Stimulated activated CD8-positive, alpha-beta memory T cell treated with anti-CD3 and anti-CD28 coated beads, Interleukin-7, amount 100 ng/mL, for 1 hour (primary cell): ENCODE results near the gene NUP214.
"Not testable (repeated sequence)": the region's sequence is repeated elsewhere in the genome, so short reads cannot be mapped to it uniquely, and the experiment has no call there.

Experiments
- DNase-seq, 2 donors: peaks; one replicate each; pipeline ENCODE4 v3.0.0-alpha.2; 2020; ENCODE audit warnings: low read depth in 2 of 2

NUP214 gene

DNA sequence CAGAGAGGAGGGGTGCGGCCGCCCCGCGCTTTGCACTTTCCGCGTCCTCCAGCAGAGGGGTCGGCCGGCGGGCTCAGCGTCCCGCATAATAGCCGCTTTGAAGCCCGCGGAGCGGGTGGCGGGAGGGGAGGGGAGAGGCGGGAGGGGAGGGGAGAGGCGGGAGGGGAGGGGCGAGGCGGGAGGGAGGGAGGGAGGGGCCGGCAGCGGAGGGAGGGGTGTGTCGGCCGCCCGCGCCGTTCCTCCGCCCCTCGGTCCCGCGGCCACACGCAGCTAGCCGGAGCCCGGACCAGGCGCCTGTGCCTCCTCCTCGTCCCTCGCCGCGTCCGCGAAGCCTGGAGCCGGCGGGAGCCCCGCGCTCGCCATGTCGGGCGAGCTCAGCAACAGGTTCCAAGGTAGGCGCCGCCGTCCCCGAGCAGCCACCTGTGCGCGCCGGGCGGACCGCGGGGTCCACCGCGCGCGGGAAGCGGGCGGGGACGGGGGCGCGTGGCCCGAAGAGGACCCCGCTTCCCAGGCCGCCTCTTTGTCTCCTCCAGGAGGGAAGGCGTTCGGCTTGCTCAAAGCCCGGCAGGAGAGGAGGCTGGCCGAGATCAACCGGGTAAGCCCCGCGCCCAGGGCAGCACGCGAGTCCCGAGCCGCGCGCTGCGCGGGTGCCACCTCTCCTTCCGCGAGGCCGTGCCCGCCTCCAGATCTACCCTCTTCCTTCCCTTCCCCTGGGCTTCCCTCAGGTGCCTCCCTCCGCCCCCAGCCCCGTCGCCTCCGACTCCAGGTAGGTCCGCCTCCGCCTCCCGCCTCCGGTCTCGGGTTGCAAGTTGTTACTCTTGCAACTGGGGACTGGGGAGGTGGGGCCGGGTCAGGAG lies 28.9 kb upstream of the NUP214 start, which contains the start of gene AIF1L:
Gene AIF1L (plus strand): TSS at position 263 of the 857 bp plus-strand sequence. CDS start 99 bp downstream, at position 362.
- DNase-seq: no peak

DNA sequence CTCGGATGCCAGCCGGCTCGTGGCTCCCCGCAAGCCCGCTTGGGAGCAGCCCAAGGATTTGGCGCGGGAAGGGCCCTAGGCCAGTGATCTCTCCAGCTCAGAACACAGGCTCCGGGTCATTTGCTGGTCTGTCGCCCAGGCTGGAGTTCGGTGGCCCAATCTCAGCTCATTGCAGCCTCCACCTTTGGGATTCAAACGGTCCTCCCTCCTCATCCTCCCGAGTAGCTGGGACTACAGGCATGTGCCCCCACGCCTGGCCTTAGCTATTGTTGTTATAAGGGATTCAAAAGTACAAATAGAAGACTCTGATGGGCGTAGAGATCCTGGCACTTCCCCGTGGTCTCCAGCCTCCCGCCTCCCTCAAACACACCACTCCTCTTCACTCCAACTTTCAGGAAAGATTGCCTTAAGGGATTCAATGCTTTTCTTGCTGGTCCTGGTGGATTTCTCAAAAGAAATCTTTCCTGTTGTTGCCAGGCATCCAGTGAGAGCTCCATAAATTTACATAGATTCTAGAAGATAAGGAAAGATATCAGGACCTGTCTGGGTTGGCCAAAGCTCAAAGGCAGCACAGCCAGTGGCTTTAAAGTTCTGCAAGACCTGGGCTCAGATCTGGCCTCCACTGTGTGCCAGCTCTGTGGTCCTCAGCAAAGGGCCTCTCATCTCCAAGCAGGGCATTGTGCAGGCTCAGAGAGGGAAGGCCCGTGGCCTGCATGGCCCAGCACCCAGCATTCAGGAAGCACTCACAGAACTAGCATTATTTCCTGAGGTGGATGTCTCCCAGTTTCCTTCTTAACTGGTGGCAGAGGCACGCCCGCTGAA lies 28.0 kb upstream of the NUP214 start:
- DNase-seq: no peak

DNA sequence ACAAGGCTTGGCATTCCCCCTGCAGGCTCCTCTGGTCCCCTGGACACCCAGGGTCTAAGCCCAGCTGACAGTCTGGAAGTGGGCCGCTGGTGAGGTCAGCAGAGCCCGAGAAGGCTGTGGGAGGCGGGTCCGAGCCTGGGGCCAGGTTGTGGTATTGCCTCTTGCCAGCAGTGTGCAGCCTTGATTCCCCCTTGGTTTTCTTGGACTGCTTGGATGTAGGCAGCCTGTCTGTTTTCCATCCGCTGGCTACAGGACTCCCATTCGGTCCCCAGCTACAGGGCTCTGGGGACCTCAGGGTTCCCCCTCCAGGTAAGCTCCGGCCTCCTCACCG lies 27.5 kb upstream of the NUP214 start:
- no peak for DNase-seq

DNA sequence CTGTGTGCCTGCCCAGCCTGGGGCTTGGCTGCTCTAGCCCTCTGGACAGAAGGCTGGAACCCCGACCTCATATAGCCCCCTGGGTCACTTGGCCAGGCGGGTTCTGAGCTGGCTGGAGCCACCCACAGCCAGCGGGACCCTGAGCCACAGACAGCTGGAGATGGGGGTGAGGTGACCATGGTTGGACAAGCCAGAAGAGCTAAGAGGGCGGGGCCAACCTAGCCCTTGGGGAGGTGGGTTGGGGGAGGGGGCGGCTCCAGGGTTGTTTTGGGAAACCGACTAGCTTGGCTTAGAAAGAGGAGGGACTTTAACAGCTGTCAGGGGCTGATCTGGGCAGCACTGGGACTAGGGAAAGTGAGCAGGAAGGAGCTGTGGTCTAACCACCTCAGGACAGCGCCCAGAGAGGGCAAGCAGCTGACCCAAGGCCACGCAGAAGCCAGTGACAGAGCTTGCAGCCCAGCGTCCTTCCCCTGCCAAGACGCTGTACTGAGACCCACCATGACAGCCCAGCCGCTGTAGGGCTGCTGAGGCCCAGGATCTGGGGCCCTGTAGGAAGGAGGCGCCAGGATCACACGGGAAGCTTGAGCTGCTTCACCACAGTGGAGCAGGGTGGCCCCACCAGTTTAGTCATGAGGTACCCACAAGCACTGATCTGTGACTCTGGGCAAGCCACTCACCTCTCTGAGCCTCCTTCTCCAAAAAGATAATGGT lies 26.8 kb upstream of the NUP214 start:
- DNase-seq: no peak

DNA sequence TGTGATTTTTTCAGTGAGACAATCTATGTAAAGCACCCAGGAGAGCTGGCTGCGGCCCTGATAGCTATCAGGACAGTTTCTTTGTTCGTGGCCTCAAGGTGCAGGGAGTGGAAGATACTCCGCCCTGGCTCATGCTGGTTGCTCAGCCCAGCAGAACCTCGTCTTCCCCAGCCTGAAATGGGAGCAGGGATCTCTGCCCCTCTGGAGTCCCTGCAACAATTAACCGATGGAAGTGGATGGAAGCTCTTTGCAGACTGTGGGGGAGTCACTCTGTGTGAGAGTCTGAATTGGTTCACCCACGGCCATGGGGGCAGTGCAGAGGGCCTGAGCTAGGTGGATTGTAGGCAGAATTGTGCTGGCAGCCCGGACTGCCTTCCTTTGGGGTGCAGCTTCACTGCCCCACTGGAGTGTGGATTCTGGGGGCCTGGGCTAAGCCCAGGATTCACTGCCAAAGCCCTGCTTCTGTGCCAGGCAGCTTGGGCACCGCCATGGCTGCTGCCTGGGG lies 26.2 kb upstream of the NUP214 start:
- no peak for DNase-seq

DNA sequence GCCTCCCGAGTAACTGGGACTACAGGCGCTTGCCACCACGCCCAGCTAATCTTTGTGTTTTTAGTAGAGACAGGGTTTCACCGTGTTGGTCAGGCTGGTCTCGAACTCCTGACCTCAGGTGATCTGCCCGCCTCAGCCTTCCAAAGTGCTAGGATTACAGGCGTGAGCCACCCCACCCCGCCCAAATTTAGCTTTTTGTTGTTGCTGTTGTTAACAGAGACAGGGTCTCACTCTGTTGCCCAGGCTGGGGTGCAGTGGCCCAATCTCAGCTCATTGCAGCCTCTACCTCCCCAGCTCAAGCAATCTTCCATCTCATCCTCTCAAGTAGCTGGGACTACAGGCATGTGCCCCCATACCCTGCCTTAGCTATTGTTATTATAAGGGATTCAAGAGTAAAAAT lies 25.5 kb upstream of the NUP214 start:
- not testable (repeated sequence) for DNase-seq

DNA sequence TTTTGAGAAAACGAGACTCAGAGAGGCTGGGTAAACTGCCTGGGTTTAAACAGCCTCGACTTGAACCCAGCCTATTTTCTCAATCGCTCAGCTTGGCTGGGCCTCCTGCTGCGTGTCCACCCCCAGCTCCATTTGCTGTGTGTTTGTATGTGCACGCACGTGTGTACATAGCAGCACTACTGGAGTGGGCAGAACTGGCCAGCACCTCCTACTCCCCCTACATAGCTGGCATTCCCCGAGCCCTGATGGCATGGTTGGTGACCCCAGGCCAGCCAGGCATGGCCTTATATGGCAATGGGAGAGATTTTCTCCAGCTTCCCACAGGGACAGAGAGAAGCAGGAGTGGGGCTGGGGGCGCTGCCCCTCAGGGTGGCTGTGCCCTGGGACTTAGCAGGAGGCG lies 24.9 kb upstream of the NUP214 start:
- no peak for DNase-seq

DNA sequence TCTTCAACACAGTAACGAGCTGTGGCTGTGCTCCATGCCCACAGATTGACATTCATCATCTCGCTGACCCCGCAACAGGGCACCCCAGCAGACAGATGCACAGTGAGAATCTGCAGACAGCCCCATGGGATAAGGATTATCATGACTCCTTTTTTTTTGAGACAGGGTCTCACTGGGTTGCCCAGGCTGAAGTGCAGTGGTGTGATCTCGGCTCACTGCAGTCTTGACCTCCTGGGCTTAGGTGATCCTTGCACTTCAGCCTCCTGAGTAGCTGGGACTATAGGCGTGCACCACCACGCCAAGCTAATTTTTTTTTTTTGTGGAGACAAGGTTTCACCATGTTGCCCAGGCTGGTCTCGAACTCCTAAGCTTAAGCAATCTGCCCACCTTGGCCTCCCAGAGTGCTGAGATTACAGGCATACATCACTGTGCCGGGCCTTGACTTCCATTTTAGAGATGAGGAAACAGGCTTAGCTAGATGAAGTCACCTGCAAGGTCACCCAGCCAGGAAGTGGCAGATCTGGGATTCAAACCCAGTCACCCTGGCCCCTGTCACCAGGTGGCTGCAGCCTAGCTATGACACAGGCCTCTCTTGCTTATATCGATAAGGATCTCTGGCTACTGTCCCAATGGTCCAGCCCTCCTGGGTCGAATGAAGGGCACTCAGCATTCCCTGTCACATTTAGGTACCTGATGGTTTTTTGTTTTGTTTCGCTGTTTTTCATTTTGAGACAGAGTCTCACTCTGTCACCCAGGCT lies 24.0 kb upstream of the NUP214 start:
- no peak for DNase-seq

DNA sequence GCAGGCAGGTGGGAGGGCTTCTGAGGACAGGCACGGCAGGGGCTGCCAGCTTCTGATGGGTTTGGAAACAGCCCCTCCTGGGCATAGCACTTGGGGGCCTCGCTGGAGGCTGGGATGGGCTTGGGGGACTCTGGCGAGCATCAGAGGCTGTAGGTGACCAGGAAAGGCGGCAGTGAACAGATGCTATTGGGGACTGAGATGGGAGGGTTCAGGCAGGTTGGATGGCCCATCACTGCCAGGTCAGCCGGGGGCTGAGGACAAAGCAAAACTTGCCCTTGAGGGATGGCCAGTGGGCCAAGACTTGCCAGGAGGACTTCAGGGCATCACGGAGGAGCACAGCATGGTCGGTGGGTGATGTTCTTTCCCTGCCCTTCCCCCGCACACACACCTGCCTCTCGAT lies 22.4 kb upstream of the NUP214 start:
- no peak for DNase-seq

DNA sequence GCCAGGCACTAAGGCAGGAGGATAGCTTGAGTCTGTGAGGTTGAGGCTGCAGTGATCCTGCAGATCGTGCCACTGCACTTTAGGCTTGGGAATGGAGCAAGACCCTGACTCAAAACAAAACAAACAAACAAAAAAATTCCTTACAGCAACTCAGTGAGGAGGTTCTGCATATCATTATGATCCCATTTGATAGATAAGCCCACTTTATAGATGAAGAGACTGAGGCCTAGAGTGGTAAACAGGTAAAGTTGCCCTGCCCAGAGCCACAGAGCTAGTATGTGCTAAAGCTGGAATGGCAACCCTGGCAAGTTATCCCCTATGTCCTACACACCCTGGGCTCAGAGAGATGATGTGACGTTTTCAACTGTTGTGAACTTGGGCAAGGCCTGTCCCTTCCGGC lies 21.9 kb upstream of the NUP214 start:
- DNase-seq: no peak

DNA sequence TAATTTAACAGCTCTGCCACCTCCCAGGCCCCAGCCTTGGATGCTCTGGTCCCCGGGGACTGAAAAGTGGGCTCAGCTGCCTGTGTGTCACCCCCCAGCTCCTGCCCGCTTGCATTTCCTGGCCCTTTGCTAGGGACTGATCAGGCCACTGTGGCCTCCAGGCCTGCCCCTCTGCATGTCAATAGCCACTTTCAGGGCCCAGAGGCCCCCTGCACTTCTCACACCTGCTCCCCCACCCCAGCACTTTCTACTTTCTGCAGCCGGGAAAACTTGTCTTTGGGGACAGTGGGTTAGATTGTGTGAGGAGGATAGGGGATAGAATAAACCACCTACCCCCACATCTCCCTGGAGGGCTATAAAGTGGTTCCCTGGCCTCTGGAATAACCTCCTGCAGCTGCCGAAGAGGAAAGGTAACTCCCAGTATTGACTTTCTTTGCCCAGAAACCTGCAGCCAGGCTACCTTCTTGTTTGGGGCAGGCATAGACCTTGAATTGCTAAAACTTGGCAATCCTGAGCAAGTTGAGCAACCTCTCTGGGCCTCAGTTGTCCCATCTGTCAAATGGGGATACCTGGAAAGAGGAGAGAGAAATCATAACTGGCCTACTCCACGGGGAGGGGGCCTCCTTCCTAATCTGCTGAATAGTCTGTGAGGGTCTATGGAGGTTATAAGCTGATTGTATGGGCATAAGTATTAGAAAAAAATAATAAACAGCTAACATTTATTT lies 21.2 kb upstream of the NUP214 start:
- DNase-seq: no peak

DNA sequence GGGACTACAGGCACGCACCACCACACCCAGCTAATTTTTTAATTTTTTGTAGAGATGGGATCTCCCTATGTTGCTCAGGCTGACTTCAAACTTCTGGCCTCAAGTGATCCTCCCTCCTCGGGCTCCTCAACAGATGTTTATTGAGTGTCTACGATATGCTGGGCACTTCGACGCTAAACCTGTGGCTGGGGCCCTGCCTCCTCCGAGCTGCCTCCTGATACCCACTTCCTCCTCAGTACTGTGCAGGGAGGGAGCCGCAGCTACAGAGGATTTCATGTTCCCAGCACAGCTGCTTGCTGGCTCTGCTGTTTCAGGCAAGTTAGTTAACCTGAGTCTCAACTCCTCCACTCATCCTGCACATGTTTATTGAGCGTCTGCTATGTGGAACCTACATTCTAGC lies 19.4 kb upstream of the NUP214 start:
- DNase-seq: no peak

DNA sequence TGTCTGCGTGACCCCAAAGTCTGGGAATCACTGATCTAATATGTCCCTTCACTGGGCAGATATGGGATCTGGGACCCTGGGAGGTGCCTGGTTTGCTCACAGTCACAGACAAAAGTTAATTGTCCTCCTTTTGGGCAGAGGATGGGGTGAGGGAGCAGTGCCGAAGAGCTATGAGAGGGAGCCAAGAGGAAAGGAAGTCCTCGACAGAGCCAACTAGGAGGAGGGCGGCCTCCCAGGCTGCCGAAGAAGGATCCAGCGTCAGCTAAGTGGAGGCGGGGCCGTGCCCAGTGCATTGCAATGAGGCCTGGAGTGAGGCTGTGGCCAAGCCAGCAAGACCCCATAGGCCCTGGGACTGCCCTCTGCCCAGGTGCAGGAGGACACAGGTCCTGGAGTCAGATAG lies 17.6 kb upstream of the NUP214 start:
- DNase-seq: no peak

DNA sequence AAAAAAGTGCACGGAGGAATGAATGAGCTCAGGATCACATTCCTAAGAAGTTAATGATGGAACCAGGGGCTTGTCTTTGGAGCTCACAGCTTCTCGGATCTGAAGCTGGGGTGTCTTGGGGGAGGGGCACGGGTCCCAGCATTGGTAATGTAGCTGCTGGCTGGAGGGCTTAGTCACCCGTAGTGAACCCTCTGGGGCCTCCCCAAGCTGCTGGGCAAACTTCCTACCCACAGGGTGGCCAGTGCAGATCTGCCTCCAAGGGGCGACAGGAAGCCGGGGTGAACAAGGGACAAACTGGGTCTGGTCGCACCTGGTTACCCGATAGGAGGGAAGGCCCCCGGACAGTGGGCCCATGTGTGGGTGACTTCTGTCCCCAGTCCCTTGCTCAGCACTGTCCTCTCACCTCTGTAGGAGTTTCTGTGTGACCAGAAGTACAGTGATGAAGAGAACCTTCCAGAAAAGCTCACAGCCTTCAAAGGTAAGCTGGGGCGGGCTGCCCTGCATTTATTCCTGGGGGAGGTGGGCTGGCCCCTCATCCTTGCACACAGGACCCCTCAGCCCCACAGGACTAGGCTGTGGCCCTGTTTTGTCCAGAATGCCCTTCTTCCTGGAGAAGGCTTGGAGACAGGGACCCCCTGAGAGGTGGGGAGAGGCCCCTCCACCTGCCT lies 14.1 kb upstream of the NUP214 start:
- no peak for DNase-seq

DNA sequence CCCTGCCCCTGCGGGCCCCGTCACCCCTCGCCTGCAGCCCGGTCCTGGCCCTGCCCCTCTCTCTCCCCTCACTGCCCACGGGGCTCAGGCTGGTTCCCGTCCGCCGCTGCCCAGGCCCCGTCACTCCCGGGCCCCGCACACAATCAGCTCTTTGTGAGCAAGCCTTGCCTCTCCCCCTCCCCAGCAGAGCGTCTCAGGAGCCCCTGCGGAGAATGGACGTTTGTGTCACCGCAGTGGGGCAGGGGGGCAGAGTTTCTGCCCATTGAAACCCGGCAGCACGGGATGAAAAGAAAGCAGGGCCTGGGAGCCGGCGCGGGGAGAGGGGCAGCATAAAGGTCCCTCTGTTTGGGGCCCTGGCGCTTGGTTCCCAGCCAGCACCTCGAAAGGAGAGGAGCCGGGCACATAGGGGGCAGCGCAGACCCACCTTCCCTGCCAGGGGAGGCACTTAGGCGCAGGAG lies 13.5 kb upstream of the NUP214 start:
- no peak for DNase-seq

DNA sequence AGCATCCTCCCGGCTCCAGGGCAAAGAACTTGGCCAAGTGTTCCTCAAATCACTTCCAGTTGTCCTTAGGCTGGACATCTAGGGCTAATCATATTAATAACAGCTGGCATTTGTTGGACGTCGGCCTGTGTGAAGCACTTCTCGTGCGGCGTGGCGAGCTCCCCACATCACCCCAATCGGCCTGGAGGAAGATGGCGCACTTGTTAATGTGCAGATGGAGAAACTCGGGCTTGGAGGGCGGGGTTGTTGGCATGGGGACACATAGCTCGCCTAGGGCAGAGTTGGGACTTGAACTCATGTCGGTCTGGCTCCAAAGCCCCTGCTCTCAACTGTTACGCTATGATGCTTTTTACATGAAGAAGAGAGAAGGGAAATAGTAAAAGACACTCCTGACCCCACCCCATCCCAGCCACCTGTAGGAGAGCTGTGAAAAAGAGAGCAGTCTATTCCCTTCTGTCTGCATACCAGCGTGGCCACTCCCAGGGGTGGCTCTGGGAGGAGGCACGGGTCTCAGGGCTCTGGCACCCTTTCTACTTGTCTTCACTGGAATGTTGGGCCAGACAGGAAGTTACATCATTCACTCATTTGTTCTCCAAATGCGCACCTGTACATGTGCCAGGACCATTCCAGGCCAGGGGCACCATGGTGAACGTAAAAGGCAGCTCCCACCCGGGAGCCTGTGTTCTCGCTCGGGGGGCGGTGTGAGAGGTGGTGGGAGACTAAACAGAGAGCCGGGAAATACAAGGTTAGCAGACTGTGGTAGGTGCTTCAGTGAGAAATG lies 12.8 kb upstream of the NUP214 start:
- DNase-seq: no peak

DNA sequence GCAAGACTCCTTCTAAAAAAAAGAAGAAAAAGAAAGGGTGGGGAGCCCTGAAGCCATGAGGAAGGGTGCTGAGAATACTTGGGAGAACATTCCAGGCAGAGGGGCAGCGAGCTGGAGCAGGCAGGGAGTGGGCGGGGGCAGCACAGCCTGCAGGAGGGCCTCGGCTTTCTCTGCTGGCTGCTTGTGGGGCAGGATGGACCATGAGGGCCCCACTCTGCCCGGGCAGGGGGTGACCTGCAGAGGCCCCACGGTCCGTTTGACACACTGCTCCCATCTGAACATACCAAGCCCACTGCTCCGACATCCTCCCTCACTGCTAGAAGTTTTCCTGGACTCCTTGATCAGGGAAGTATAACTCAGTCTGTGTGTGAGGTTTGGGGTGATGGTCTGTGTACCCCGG lies 11.7 kb upstream of the NUP214 start:
- DNase-seq: no peak

DNA sequence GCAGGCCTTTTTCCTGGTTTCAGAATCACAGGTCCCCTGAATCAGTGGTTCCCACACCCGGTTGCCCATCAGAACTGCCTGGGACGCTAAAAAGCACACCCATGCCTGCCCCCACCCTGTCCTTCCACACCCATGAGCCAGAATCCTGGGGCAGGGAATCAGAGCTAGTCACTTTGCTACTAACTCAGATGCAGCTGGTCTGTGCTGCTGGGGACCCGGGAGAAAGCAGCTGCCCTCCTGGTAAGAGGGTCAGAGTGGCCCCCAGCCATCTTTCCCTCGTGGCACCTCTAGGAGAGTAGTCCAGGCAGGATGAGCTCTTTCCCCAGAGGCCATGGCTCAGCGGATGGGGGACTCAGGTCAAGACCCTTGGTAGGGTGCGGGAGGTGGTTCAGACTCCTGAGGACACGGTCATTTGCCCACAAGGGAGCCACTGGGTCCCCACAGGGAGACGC lies 11.3 kb upstream of the NUP214 start:
- no peak for DNase-seq

DNA sequence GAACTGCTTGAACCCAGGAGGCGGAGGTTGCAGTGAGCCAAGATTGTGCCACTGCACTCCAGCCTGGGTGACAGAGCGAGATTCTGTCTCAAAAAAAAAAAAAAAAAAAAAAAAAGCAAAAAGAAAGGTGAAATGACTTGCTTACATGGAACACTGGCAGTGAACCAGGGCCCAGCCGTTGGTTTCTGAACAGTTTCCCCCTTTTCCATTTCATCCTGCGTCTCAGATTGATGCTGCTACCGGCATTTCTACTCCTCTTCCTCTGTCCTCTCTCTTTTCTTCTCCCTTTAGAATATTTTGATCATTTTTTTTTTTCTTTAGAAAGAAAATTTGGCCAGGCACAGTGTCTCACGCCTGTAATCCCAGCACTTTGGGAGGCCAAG lies 10.0 kb upstream of the NUP214 start:
- not testable (repeated sequence) for DNase-seq
